ENCODE results near the gene PDIA2. TPM values are rescaled to one million over a fixed set of nuclear protein-coding genes. Genes with fewer than 3 reads are reported as not detected.
A peak's percentile ranks its signal among the peaks of the same experiment; 100 is the strongest.

The PDIA2 gene
- total RNA-seq, 4 donors from 2014 or later = 0.81 to 0.93 TPM; not detected in 2

- Histone ChIP-seq H3K27me3 (no peaks in the 10 kb centered on the region), H3K4me1 (no peaks in the 10 kb centered on the region), H3K9me3 (no peaks in the 10 kb centered on the region), H3K27ac (no peak overlapping the region), H3K4me3 (no peak overlapping the region), H3K36me3 (peaks cover 0 to 72% of the 10 kb centered on the region in 2 donors)
- no peak for ATAC-seq
- WGBS, 2 donors (ENCODE audit: low coverage in 1 of 2) = 83 to 95% methylated on average over 2 to 3 of the region's 6 CpGs
- no peak for TF ChIP-seq CTCF (IDR thresholded peaks at IDR 0.05)
- no peak for TF ChIP-seq EP300 (IDR thresholded peaks at IDR 0.05)
- TF ChIP-seq POLR2A (IDR thresholded peaks at IDR 0.05) = no peak
- TF ChIP-seq POLR2AphosphoS5 (IDR thresholded peaks at IDR 0.05) = no peak
Observed at GRCh38 chr16:301235-301634, 18.3 kb downstream of the PDIA2 start.

- H3K36me3 ChIP-seq = peaks cover 0 to 72% of the 10 kb centered on the region in 2 donors
- no peak for ATAC-seq
- TF ChIP-seq EP300 (IDR thresholded peaks at IDR 0.05) (no peak), CTCF (IDR thresholded peaks at IDR 0.05) (no peak), POLR2A (IDR thresholded peaks at IDR 0.05) (no peak), POLR2AphosphoS5 (IDR thresholded peaks at IDR 0.05) (no peak)
- no peaks in the 10 kb centered on the region for H3K27me3 ChIP-seq
- H3K4me3 ChIP-seq = no peak overlapping the region
- no peak overlapping the region for H3K27ac ChIP-seq
- no CpG with 5 or more reads among the region's 13 CpGs for WGBS, 2 donors (ENCODE audit: low coverage in 1 of 2)
- H3K9me3 ChIP-seq = no peaks in the 10 kb centered on the region
- H3K4me1 ChIP-seq = no peaks in the 10 kb centered on the region
Observed at GRCh38 chr16:301950-302349, 19.0 kb downstream of the PDIA2 start.

- TF ChIP-seq CTCF (IDR thresholded peaks at IDR 0.05) (no peak), POLR2A (IDR thresholded peaks at IDR 0.05) (no peak), POLR2AphosphoS5 (IDR thresholded peaks at IDR 0.05) (no peak), EP300 (IDR thresholded peaks at IDR 0.05) (no peak)
- H3K4me1 ChIP-seq = no peaks in the 10 kb centered on the region
- no peak overlapping the region for H3K4me3 ChIP-seq
- H3K27me3 ChIP-seq = no peaks in the 10 kb centered on the region
- peaks cover 0 to 72% of the 10 kb centered on the region in 2 donors for H3K36me3 ChIP-seq
- no peaks in the 10 kb centered on the region for H3K9me3 ChIP-seq
- no peak overlapping the region for H3K27ac ChIP-seq
- ATAC-seq = peak; percentile 22
- 65 to 88% methylated on average over 2 to 31 of the region's 43 CpGs for WGBS, 2 donors (ENCODE audit: low coverage in 1 of 2)
Observed at GRCh38 chr16:303760-304505, 21.0 kb downstream of the PDIA2 start.

GRCh38 chr16:305916-306626 is 23.1 kb downstream of the PDIA2 start:
- Histone ChIP-seq H3K4me3 (no peak overlapping the region), H3K27me3 (no peaks in the 10 kb centered on the region), H3K27ac (no peak overlapping the region), H3K9me3 (no peaks in the 10 kb centered on the region), H3K4me1 (no peaks in the 10 kb centered on the region), H3K36me3 (peaks cover 0 to 87% of the 10 kb centered on the region in 2 donors)
- 76 to 82% methylated on average over 10 to 12 of the region's 19 CpGs for WGBS, 2 donors (ENCODE audit: low coverage in 1 of 2)
- no peak for ATAC-seq
- TF ChIP-seq POLR2AphosphoS5 (IDR thresholded peaks at IDR 0.05) = no peak
- no peak for TF ChIP-seq CTCF (IDR thresholded peaks at IDR 0.05)
- TF ChIP-seq EP300 (IDR thresholded peaks at IDR 0.05) = no peak
- no peak for TF ChIP-seq POLR2A (IDR thresholded peaks at IDR 0.05)
